H9 (cell line): ENCODE measurements around the gene DENND4B. TPM values are rescaled to one million over a fixed set of nuclear protein-coding genes. Genes with fewer than 3 reads are reported as not detected.
"Not testable (repeated sequence)": the region's sequence is repeated elsewhere in the genome, so short reads cannot be mapped to it uniquely, and the experiment has no call there.

Source experiments
- DNase-seq: peaks from one replicate; pipeline ENCODE4 v3.0.0-alpha.2; 2017
- H2AFZ ChIP-seq: one replicate; pipeline ENCODE4 v1.6.1; 2013; ENCODE audit warnings: mild to moderate bottlenecking, low read length, control low read depth, moderate library complexity
- H2AK5ac ChIP-seq: 2 replicates; pipeline ENCODE4 v1.6.1; 2013; ENCODE audit warnings: low read length, control low read depth, mixed read lengths; ENCODE audit not compliant: insufficient read length
- H2BK120ac ChIP-seq: one replicate; pipeline ENCODE4 v1.6.1; 2013; ENCODE audit warnings: low read depth, mild to moderate bottlenecking, low read length, control low read depth, inconsistent platforms; ENCODE audit not compliant: poor library complexity, severe bottlenecking
- H2BK12ac ChIP-seq: 2 replicates; pipeline ENCODE4 v1.6.1; 2013; ENCODE audit warnings: low read length, control low read depth, mixed read lengths, low read depth; ENCODE audit not compliant: insufficient read length
- H2BK15ac ChIP-seq: 2 replicates; pipeline ENCODE4 v1.6.1; 2013; ENCODE audit warnings: low read depth, low read length, control low read depth
- H2BK20ac ChIP-seq: one replicate; pipeline ENCODE4 v1.6.1; 2013; ENCODE audit warnings: low read depth, mild to moderate bottlenecking, low read length, control low read depth, inconsistent platforms; ENCODE audit not compliant: poor library complexity, severe bottlenecking
- H2BK5ac ChIP-seq: 2 replicates; pipeline ENCODE4 v1.6.1; 2013; ENCODE audit warnings: low read length, control low read depth, mixed read lengths; ENCODE audit not compliant: insufficient read length
- H3K14ac ChIP-seq: 2 replicates; pipeline ENCODE4 v1.6.1; 2013; ENCODE audit warnings: low read length, control low read depth; ENCODE audit not compliant: insufficient read depth
- H3K18ac ChIP-seq: 2 replicates; pipeline ENCODE4 v1.6.1; 2013; ENCODE audit warnings: low read depth, mild to moderate bottlenecking, mixed read lengths, low read length, control low read depth; ENCODE audit not compliant: insufficient read length
- H3K23ac ChIP-seq: 2 replicates; pipeline ENCODE4 v1.6.1; 2013; ENCODE audit warnings: low read length, control low read depth, mixed read lengths, low read depth; ENCODE audit not compliant: insufficient read length
- H3K23me2 ChIP-seq: 2 replicates; pipeline ENCODE4 v1.6.1; 2013; ENCODE audit warnings: low read depth, mild to moderate bottlenecking, mixed read lengths, low read length, control low read depth; ENCODE audit not compliant: insufficient read length, poor library complexity, severe bottlenecking
- H3K27ac ChIP-seq: 2 replicates; pipeline ENCODE4 v1.5.1; 2013; ENCODE audit warnings: low read length, control low read depth, mixed read lengths, low read depth; ENCODE audit not compliant: insufficient read length
- H3K27me3 ChIP-seq: 2 replicates; pipeline ENCODE4 v1.6.1; 2013; ENCODE audit warnings: low read length, control low read depth, inconsistent platforms; ENCODE audit not compliant: insufficient read depth
- H3K4ac ChIP-seq: 2 replicates; pipeline ENCODE4 v1.6.1; 2013; ENCODE audit warnings: low read depth, mild to moderate bottlenecking, control low read depth, inconsistent platforms, low read length, moderate library complexity
- H3K4me1 ChIP-seq: 2 replicates; pipeline ENCODE4 v1.6.1; 2013; ENCODE audit warnings: low read length, control low read depth, inconsistent platforms; ENCODE audit not compliant: insufficient read depth
- H3K4me2 ChIP-seq: 2 replicates; pipeline ENCODE4 v1.6.1; 2013; ENCODE audit warnings: low read length, control low read depth, mixed read lengths; ENCODE audit not compliant: insufficient read length, insufficient read depth
- H3K56ac ChIP-seq: 2 replicates; pipeline ENCODE4 v1.6.1; 2013; ENCODE audit warnings: low read depth, mild to moderate bottlenecking, mixed read lengths, low read length, control low read depth; ENCODE audit not compliant: insufficient read length
- H3K79me1 ChIP-seq: 2 replicates; pipeline ENCODE4 v1.6.1; 2013; ENCODE audit warnings: low read depth, mild to moderate bottlenecking, moderate library complexity, low read length, control low read depth, inconsistent platforms; ENCODE audit not compliant: insufficient read depth, poor library complexity, severe bottlenecking
- H3K79me2 ChIP-seq: 2 replicates; pipeline ENCODE4 v1.6.1; 2013; ENCODE audit warnings: low read length, control low read depth, inconsistent platforms; ENCODE audit not compliant: insufficient read depth
- H3K9ac ChIP-seq: 2 replicates; pipeline ENCODE4 v1.6.1; 2013; ENCODE audit warnings: low read length, control low read depth, mixed read lengths; ENCODE audit not compliant: insufficient read length; ENCODE audit errors: extremely low read depth
- H3K9me3 ChIP-seq: one replicate; pipeline ENCODE4 v1.6.1; 2013; ENCODE audit warnings: low read depth, low read length, inconsistent platforms; ENCODE audit not compliant: control insufficient read depth
- H3T11ph ChIP-seq: one replicate; pipeline ENCODE4 v1.6.1; 2013; ENCODE audit warnings: mild to moderate bottlenecking, low read length, control low read depth, inconsistent platforms
- H4K20me1 ChIP-seq: one replicate; pipeline ENCODE4 v1.6.1; 2013; ENCODE audit not compliant: control insufficient read depth, insufficient read length, insufficient read depth
- H4K5ac ChIP-seq: 2 replicates; pipeline ENCODE4 v1.6.1; 2013; ENCODE audit warnings: low read depth, mild to moderate bottlenecking, mixed read lengths, low read length, control low read depth; ENCODE audit not compliant: insufficient read length
- H4K8ac ChIP-seq: replicated peaks from 2 replicates; pipeline ENCODE4 v1.6.1; 2013; ENCODE audit warnings: low read length, control low read depth, mixed read lengths, low read depth; ENCODE audit not compliant: insufficient read length
- H4K91ac ChIP-seq: 2 replicates; pipeline ENCODE4 v1.6.1; 2013; ENCODE audit warnings: low read depth, mild to moderate bottlenecking, moderate library complexity, mixed read lengths, low read length, control low read depth; ENCODE audit not compliant: insufficient read length
- H3K27ac Mint-ChIP-seq, 3 experiments: 2 replicates in 2 of 3; 3 replicates in 1 of 3; pipeline ENCODE4 v1.8.0; 2020 to 2021; ENCODE audit warnings: mixed read lengths in 3 of 3, mild to moderate bottlenecking in 1 of 3, moderate library complexity in 1 of 3
- H3K27me3 Mint-ChIP-seq: 2 replicates; pipeline ENCODE4 v1.8.0; 2021; ENCODE audit warnings: low read depth, mild to moderate bottlenecking, moderate library complexity, mixed read lengths
- H3K36me3 Mint-ChIP-seq, 3 experiments: 2 replicates in 2 of 3; 3 replicates in 1 of 3; pipeline ENCODE4 v1.8.0; 2020 to 2021; ENCODE audit warnings: low read depth in 3 of 3, mixed read lengths in 3 of 3; ENCODE audit not compliant: insufficient read depth in 1 of 3
- H3K4me1 Mint-ChIP-seq, 2 experiments: 2 replicates each; pipeline ENCODE4 v1.8.0; 2020; ENCODE audit warnings: mixed read lengths in 2 of 2
- H3K4me3 Mint-ChIP-seq, 2 experiments: 2 replicates in 1 of 2; 3 replicates in 1 of 2; pipeline ENCODE4 v1.8.0; 2020 to 2021; ENCODE audit warnings: mild to moderate bottlenecking in 2 of 2, mixed read lengths in 2 of 2, moderate library complexity in 1 of 2
- H3K9me3 Mint-ChIP-seq, 2 experiments: 2 replicates in 1 of 2; 3 replicates in 1 of 2; pipeline ENCODE4 v1.8.0; 2020; ENCODE audit warnings: mild to moderate bottlenecking in 2 of 2, mixed read lengths in 2 of 2, moderate library complexity in 1 of 2
- CTCF ChIP-seq: fragments of 200-600 bp; sonication (generic); conservative IDR thresholded peaks from 3 replicates; pipeline ENCODE4 v1.8.0; 2021; ENCODE audit warnings: antibody characterized with exemption, mild to moderate bottlenecking
- WGBS: extraction: QIAGEN DNeasy Blood & Tissue Kit; methylation state at CpG from one replicate; pipeline ENCODE4 v1.1.7; 2013; ENCODE audit warnings: missing lambda C conversion rate, low lambda C conversion rate, mixed read lengths; ENCODE audit not compliant: insufficient read length; ENCODE audit errors: extremely low coverage; 5-methylcytosine and 5-hydroxymethylcytosine counted together
- total RNA-seq: library from RNA; stranded (reverse); gene quantifications from 2 replicates; pipeline ENCODE4 v1.2.1, GENCODE V29; 2021

DENND4B gene
- total RNA-seq, 1 experiment from 2014 or later: 84.6 TPM

- Histone ChIP-seq H4K8ac (no peak overlapping the region), H4K5ac (no peak overlapping the region), H3K56ac (no peak overlapping the region), H2AFZ (no peak overlapping the region), H3K14ac (no peak overlapping the region), H3K23ac (no peak overlapping the region), H3K4me1 (no peaks in the 10 kb centered on the region), H3T11ph (no peak overlapping the region), H3K18ac (no peak overlapping the region), H3K23me2 (no peaks in the 10 kb centered on the region), H3K9ac (no peak overlapping the region), H4K20me1 (no peaks in the 10 kb centered on the region), H2BK5ac (no peak overlapping the region), H3K79me1 (peaks cover 13% of the 10 kb centered on the region), H3K27me3 (no peaks in the 10 kb centered on the region), H3K27ac (no peak overlapping the region), H3K4me2 (no peak overlapping the region), H2AK5ac (no peak overlapping the region), H2BK120ac (no peak overlapping the region), H3K79me2 (peaks cover 22% of the 10 kb centered on the region; the same call in 1 of the 2 replicates), H4K91ac (no peak overlapping the region), H2BK12ac (no peak overlapping the region), H2BK15ac (no peak overlapping the region), H2BK20ac (no peak overlapping the region), H3K4ac (no peak overlapping the region), H3K9me3 (no peaks in the 10 kb centered on the region)
- H3K9me3 Mint-ChIP-seq: no peaks in the 10 kb centered on the region; a peak in 1 of 5 replicates
- no peak overlapping the region for H3K4me3 Mint-ChIP-seq
- no peak for TF ChIP-seq CTCF
- H3K4me1 Mint-ChIP-seq: peaks cover 0 to 6% of the 10 kb centered on the region in 2 experiments; a peak in 1 of 4 replicates
- DNase-seq: no peak
- no CpG with 5 or more reads among the region's 1 CpG for WGBS
- no peak overlapping the region; a peak in 1 of 7 replicates for H3K27ac Mint-ChIP-seq
- peaks cover 10 to 24% (median 24%) of the 10 kb centered on the region in 3 experiments for H3K36me3 Mint-ChIP-seq
- no peaks in the 10 kb centered on the region for H3K27me3 Mint-ChIP-seq
Observed at GRCh38 chr1:153906396-153906795, 40.1 kb downstream of the DENND4B start.

- not testable (repeated sequence) for H2BK120ac ChIP-seq
Observed at GRCh38 chr1:153905908-153906307, 40.6 kb downstream of the DENND4B start.

More at GRCh38 chr1:153905908-153906307, 40.6 kb downstream of the DENND4B start:
- H3K14ac ChIP-seq, H3K9me3 ChIP-seq, H3K27me3 ChIP-seq, H3K4me3 Mint-ChIP-seq, H2AFZ ChIP-seq, H3K18ac ChIP-seq, H2AK5ac ChIP-seq, H3K4me1 Mint-ChIP-seq, H4K5ac ChIP-seq, H2BK20ac ChIP-seq, H2BK5ac ChIP-seq, H3K23me2 ChIP-seq, H3K23ac ChIP-seq, H3K4me2 ChIP-seq, H3K9ac ChIP-seq, H3K9me3 Mint-ChIP-seq, H3K4ac ChIP-seq, H3K56ac ChIP-seq, H4K20me1 ChIP-seq, H4K91ac ChIP-seq, H3K27ac Mint-ChIP-seq, H2BK15ac ChIP-seq, H3K4me1 ChIP-seq, H2BK12ac ChIP-seq, H4K8ac ChIP-seq, DNase-seq, H3K27me3 Mint-ChIP-seq, H3T11ph ChIP-seq, H3K27ac ChIP-seq: not testable (repeated sequence)
- peaks cover 15% of the 10 kb centered on the region for H3K79me1 ChIP-seq
- peaks cover 25% of the 10 kb centered on the region; the same call in 1 of the 2 replicates for H3K79me2 ChIP-seq
- no CpG with 5 or more reads among the region's 8 CpGs for whole genome bisulfite sequencing
- H3K36me3 Mint-ChIP-seq: peaks cover 10 to 24% (median 24%) of the 10 kb centered on the region in 3 experiments
